COR-L47 (cell line): ENCODE measurements around the gene VTA1.
"Not testable (repeated sequence)": the region's sequence is repeated elsewhere in the genome, so short reads cannot be mapped to it uniquely, and the experiment has no call there.

ENCODE experiments used
- DNase-seq: peaks from one replicate; lab custom pipeline; 2025; lab: John Stamatoyannopoulos, UW

The VTA1 gene

DNA sequence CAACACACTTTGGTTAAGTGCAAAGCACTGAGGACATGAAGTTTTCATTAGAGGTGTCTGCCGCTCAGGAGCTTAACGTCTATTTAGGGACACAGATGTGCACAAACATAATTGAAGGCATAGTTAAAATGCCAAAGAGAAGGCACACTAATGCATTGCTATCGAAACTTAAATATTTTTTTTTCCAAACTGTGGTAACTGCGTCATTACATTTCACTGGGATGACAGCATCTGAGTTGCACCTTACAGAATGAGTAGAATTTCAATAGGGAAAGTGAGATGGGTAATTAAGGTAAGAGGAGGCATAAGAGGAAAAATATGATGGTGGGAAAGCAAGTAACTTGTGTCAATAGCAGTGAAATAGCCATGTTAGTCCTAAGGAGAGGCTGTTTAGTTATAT, 79.7 kb downstream of the VTA1 start:
- DNase-seq: no peak

DNA sequence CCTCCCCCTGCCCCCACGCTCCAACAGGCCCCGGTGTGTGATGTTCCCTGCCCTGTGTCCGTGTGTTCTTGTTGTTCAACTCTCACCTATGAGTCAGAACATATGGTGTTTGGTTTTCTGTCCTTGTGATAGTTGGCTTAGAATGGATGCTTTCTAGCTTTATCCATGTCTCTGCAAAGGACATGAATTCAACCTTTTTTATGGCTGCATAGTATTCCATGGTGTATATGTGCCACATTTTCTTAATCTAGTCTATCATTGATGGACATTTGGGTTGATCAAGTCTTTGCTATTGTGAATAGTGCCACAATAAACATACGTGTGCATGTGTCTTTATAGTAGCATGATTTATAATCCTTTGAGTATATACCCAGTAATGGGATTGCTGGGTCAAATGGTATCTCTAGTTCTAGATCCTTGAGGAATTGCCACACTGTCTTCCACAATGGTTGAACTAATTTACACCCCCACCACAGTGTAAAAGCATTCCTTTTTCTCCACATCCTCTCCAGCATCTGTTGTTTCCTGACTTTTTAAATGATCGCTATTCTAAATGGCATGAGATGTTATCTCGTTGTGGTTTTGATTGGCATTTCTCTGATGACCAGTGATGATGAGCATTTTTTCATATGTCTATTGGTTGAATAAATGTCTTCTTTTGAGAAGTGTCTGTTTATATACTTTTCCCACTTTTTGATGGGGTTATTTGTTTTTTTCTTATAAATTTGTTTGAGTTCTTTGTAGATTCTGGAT, 82.6 kb downstream of the VTA1 start:
- not testable (repeated sequence) for DNase-seq

DNA sequence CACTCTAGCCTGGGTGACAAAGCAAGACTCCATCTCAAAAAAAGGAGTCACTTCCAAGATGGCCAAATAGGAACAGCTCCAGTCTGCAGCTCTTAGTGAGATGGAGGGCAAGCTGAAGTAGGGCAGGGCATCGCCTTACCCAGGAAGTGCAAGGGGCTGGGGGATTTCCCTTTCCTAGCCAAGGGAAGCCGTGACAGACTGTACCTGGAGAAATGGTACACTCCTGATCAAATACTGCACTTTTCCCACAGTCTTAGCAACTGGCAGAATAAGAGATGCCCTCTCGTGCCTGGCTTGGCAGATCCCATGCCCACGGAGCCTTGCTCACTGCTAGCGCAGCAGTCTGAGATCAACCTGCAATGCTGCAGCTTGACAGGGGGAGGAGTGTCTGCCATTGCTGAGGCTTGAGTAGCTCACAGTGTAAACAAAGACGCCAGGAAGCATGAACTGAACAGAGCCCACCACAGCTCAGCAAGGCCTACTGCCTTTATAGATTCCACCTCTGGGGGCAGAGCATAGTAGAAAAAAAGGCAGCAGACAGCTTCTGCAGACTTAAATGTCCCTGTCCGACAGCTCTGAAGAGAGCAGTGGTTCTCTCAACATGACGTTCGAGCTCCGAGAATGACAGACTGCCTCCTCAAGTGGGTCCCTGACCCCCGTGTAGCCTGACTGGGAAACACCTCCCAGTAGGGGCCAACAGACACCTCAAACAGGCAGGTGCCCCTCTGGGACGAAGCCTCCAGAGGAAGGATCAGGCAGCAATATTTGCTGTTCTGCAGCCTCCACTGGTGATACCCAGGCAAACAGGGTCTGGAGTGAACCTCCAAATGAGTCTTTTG, 85.4 kb downstream of the VTA1 start:
- not testable (repeated sequence) for DNase-seq

DNA sequence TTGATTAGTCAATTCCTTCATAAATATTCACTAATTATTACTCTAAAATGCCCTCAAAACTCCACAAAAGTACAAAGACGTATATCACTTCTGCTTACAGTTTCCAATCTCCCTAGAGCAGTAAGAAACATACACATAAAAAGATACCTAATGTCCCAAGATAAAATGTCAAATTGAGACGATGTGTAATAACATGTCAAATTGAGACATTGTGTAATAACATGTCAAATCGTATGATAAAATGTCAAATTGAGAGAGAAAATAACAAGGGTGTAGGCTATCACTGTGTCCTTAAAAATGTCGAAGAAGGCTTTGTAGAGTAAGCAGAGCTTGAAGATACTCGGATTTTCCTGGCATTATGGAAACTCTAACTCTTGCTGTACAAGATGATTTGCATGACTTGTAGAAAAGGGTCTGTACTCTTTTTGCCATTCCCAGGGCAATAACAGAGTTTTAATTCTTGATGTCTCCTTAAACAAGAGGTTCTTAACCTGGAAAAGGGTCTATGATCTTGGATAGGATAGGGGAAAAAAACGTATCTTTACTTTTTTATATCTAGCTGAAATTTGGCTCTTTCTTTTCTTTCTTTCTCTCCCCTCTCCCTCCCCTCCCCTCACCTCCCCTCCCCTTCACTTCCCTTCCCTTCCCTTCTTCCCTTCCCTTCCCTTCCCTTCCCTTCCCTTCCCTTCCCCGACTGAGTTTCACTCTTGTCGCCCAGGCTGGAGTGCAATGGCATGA, 87.1 kb downstream of the VTA1 start:
- no peak for DNase-seq

DNA sequence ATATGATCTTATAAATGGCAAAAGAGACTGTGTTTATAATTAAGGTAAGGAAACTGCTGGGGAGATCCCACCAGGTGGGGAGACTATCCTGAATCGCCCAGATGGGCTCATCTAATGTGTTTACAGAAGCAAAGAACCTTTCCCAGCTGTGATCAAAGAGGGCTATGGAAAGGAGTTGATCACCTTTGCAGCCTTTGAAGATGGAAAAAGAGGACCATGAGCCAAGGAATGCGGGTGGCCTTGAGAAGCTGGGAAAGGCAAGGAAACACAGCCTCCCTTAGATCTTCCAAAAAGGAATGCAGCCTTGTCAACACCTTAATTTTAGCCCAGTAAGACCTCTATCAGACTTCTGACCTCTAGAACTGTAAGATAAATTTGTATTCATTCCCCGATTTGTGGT, 88.2 kb downstream of the VTA1 start:
- DNase-seq: no peak

DNA sequence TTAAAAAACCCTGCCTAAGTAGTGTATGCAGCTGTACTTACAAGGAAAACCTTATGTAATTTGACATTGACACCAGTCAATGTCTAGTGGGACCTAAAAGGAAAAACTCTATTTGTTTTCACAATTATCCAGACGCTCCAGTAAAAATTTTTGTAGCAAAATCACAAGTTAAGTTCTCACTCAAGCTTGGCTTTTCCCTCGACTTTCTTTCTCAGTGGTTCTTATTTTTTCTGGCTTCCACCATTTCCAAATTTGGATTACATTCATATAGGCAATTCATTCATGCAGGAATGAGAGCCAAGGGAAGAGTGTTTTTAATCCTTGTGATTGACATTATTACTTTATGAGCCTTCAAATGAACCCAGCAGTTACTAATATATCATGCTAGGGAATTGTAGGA, 88.7 kb downstream of the VTA1 start:
- DNase-seq: no peak

DNA sequence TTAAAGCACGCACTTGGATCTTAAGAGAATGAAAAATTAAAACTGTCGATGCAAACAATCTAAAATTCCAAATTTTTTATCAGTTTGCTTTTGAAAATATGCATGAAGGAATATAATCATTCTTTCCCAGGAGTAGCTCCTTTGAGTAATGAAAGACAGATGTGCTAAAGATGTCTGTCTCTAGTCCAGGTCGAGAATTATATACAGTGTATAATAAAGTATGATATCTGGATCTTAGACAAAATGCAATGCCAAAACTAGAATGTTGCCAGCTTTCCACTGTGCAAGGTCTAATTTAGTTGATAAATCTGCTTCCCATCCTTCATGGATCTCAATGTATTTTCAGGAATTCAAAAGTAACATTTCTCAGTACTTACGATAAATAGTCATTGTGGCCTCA, 89.6 kb downstream of the VTA1 start:
- no peak for DNase-seq

DNA sequence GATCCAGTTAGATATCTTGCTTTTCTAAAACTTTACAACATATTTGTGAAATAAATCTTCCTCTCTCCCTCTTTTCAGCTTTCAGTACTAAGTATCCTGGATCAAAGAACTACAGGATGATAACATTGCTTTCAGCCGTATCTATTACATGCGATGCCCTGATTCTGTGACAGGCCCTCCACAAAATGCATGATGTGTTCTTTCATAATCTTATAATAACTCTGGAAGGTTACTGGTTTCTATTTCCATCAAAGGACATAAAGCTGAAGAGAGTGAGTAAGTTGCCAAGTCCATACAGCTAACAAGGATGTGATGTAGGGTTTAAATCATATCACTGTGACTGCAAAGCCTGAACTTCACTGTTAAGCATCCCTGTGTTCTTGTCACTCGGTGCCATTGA, 91.8 kb downstream of the VTA1 start:
- DNase-seq: no peak

DNA sequence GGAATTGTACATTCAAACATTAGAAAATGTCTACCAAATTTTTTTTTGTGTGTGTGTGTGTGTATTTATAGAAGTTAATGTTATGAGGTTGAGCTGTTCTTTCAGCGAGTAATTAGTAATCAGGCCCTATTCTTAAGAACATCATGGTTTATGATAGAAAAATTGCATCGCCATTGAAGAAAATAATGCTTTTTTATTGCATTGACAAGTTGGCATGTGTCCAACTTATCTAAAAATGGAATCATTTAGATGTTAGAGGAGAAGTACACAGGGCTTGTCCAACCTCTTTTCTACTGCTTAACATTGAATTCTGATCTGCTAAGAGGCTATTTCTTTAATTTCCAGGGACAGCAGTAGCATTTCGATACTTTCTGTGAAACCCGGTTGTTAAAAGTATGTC, 93.1 kb downstream of the VTA1 start:
- DNase-seq: no peak

DNA sequence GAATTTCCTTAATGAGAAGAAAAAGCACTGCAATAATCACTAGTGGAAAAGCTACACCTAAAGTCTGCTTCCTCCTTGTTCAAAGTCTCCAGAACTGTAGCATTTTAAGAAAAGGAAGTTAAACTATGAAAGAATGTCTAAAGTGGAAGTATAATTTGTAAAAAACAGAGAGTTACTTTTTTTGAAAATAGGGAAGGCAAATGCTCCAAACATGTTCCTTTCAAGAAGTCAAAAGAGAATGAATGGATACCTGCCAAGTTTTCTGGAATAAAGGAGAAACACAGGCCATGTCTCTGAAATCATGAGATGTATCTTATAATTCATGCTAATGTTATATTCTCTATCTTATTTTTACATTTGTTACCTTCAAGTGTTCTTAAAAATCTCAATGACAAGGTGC, 94.0 kb downstream of the VTA1 start:
- DNase-seq: no peak

DNA sequence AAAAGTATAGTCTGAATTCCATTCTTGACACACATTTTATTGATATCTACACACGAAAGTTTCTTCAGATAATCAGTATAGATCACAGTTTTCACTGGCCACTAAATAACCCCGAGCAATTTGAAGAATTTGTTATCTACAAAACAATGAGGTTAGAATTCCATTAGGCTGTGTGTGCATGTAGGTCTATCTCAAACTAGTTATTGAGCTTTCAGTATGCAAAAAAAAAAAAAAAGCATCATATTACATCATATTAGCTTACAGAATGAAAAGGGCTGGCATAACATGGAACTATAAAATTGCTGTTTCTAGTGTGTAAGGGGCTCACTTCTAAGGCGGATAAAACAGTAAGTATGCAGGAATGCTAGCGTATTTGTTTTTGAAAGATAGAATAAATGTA, 95.2 kb downstream of the VTA1 start:
- DNase-seq: no peak

DNA sequence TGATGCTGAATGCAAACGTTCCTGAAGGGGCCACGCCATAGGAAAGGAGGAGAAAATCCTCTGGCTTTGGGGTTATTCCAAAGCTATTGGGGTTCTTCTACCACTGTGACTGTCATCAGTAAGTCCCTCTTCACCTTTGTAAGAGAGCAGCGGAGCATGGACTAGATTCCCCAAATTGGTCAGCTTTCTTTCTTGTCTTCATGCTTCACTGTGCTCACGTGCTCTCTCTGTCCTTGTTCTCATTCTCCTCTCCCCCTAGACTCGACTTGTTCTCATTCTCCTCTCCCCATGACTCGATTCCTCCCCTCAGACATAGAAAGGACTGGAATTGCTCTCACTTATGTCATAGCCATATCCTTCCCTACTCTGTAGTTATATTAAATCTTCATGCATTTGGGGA, 99.9 kb downstream of the VTA1 start:
- no peak for DNase-seq

DNA sequence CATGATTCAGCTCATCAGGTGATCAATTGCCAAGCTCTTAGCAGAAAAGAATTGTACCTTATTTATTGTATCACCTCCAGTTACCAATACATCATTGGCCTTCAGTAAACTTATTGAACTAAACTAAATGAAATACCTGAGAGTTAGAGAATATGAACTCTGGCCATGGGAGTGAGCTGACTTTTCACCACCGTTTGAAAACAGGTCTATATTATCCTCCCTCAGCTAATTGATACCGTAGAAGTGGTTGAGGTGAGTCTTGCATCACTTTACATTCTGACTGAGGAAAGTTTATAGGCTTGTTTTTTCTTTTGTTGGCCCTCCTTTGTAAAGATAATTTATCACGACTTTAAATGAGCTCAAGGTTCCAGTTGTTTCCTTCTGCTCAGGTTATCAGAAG, 102.2 kb downstream of the VTA1 start:
- DNase-seq: no peak

DNA sequence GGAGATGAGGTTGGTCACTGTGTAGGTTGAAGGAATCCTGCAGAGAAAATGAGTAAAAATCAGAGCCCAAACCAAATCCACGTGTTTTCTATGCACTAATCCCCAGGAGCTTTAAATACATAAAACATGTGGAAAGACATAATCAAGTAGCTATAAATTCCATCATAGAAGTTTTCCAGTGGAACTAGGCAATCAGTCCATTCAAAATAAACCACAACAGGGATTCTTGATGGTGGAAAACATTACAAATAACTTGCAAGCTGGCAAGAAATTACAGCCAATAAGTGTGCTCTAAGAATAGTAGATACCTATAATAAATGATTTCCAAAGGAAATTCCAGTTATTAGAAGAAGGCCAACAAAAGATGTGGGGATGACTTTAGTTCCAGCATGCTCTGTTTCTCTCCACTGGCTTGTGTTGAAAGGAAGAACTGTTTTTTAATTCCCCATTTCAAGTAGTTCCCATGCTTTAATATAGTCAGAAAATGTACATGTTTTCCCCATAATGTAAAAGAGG, 104.9 kb downstream of the VTA1 start:
- DNase-seq: no peak

DNA sequence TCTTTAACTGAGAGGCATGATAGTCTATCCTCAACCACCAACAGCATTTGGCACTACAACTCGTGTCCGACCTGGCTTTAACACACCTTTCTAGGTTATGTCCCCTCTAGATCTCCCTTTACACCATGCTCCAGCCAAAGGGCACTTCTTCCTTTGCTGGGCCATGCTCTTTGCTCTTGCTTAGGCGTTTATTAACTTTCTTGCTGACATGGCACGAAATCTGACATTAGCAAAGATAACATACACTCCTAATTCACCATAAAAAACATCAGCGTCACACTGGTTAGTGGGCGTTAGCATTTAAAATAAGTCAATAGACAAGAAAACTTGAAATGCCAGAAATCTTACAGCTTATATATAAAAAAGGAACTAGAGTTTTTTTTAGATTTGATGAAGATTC, 107.5 kb downstream of the VTA1 start:
- DNase-seq: no peak

DNA sequence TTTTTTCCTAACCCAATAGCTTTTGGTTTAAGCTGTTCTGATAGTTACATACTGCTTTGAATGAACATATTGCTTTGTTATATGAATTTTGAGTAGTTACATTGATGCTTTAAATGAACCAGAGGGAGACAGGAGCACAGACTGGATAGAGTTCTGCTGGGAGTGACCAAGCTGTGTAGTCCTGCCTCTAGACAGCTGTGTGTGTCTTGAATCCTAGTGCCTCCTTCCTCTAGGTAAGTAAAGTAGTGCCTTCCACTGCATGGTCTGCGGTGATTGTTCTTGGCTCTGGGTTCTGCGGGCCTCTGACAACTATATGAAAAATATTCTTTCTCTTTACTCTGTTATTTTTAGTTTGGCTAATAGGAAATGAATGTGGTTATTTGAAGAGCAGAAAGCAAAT, 108.7 kb downstream of the VTA1 start:
- DNase-seq: no peak

DNA sequence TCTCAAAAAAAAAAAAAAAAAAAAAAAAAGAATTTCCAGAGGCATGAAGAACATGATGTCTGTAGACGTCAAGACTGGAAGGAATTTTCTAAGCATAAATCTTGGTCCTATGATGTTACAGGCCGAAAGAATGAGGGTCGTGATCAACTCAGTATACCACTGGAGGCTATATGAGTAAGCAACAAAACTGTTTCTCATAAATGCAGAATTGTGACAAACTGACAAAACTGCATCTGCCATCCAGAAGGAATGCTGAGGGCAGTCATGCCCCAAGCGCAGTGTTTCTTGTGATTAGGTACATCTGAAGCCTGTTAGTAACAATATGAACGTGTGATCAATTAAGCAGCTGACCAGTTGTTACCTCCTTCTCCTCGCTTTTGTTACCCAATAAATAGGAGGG, 111.2 kb downstream of the VTA1 start:
- no peak for DNase-seq

DNA sequence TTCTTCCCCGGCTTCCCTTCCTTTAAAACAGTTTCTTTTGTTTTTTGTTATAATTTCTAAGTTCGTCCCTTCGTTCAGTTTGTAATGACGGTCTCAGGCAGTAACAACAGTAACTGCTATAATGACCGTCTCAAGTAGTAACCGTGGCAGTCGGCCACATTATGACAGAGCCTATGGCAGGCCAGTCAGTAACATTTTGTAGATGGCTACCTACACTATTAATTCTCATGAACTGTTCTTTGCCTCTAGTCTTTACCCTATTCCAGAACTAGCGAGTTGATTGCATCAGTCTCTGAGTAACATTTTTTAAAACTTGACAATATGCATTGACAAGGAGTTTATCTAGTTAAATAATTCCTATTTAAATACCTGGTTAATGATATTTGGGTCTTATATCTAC, 111.7 kb downstream of the VTA1 start:
- DNase-seq: no peak

DNA sequence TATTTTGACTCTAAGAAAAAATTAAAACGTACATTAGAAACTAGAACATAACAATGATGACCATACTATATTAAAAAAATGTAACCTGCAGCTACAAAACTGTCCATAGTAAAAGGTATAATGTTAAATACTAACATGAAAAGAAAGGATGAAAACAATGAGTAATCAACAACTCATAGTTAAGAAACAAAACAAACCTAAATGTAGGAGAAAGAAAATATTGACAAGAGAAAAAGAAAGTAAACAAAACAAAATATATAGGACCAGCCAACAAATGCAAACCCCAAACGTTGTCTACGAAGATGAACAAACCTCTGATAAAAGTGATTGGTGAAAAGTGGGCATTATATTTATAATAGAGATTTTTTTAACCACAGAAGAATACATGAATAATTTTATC, 113.7 kb downstream of the VTA1 start:
- no peak for DNase-seq

DNA sequence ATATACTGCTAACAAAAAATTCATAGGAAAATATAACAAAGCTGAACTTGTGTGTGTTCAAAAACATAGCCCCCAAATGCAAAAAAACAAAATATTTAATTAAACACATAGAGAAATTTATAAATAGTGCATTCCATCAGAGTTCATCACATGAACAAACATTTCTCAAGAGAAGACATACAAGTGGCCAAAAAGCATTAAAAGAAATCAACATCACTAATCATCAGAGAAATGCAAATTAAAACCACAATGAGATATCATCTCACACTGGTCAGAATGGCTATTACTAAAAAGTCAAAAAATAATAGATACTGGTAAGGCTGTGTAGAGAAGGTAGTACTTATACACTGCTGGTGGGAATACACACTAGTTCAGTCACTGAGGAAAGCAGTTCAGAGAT, 115.2 kb downstream of the VTA1 start:
- DNase-seq: no peak

DNA sequence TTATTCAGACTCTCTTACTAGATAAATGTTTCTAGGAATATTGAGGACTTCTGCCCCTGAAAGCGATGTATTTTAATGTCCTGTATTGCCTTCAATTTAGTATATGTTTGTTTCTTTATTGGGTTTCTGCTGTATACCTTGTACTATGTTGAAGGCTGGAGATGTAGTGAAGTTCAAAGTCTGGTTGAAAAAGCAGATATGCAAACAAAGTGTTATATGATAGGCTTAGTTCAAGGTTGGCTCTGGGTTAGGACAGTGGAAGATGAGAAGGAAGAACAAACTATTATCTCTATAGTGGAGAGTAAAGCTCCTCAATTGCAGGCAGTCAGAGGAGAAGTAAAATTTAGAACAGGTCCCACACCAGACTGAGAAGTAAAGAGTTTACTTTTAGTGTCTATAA, 118.4 kb downstream of the VTA1 start:
- no peak for DNase-seq

DNA sequence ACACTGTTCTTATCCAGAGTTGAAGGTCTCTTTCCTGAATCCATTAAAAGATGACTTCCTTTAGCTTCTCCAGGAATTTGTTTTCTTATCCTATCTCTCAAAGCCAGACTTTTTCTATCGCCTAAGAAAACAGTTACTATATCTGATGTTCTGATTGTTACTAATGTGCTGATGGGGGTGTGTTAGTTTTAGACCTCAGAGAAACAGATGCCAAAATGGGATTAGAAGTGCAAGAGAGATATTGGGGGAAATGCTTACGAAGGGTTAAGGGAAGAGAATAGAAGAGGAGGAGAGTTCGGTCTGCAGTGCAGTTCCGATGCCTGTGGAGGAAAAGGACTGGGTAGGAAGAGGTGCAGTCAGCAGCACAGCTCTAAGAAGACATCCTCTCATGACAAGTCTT, 119.0 kb downstream of the VTA1 start:
- DNase-seq: no peak

DNA sequence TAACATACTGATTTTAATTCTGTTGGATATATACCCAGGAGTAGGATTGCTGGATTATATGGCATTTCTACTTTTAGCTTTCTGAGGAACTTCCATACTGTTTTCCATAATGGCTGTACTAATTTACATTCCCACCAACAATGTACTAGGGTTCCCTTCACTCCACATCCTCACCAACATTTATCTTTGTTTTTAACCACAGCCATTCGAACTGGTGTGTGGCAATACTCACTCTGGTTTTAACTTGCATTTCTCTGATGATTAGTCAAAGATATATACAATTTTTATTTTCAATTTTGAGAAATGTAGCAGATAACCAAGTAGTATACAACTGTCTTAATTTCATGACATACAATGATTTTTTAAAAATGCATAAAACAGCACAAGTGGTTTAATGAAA, 124.4 kb downstream of the VTA1 start:
- DNase-seq: no peak
